Panc1 (cell line): ENCODE results near the gene ANO1.

Experiments used
- POLR2AphosphoS5 ChIP-seq: IDR thresholded peaks from 2 replicates; pipeline ENCODE4 v1.6.1; 2012; ENCODE audit warnings: mild to moderate bottlenecking, low read depth, low read length, moderate library complexity
- SIN3A ChIP-seq: IDR thresholded peaks from 2 replicates; pipeline ENCODE4 v1.6.1; 2012; ENCODE audit warnings: low read depth, mild to moderate bottlenecking, low read length, moderate library complexity, borderline replicate concordance; ENCODE audit not compliant: insufficient read depth
- TF ChIP-seq, protein P1 (sequence below): fragments of 450-650 bp; IDR thresholded peaks from 2 replicates; pipeline ENCODE4 v1.5.1; 2017; ENCODE audit warnings: mild to moderate bottlenecking
- TF ChIP-seq, protein P2 (sequence below), 2 experiments: IDR thresholded peaks; 2 replicates each; pipeline ENCODE4 v1.6.1; 2011 to 2012; ENCODE audit warnings: low read depth in 2 of 2, control low read depth in 1 of 2, low read length in 1 of 2, mild to moderate bottlenecking in 1 of 2, moderate library complexity in 1 of 2; ENCODE audit not compliant: insufficient read depth in 1 of 2

DNA sequence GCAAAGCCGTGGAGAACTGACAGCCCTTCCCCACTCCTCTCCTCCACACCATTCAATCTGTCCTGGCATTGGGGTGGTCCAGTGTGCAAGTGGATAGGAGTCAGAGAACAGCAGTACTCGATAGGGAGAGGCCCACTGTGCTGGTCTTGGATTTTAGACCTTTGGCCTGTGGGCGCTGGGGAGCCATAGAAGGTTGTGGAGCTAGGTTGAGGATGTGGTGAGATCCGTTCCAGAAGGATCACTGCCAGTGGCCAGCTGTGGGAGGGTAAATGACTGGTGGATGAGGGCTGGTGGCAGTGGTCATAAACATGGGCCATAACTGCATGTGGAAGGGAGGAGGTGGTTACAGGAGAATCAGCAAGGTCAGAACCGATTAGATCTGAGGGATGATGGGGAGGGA, 28.6 kb downstream of the ANO1 start:
- TF ChIP-seq, protein P1, sequence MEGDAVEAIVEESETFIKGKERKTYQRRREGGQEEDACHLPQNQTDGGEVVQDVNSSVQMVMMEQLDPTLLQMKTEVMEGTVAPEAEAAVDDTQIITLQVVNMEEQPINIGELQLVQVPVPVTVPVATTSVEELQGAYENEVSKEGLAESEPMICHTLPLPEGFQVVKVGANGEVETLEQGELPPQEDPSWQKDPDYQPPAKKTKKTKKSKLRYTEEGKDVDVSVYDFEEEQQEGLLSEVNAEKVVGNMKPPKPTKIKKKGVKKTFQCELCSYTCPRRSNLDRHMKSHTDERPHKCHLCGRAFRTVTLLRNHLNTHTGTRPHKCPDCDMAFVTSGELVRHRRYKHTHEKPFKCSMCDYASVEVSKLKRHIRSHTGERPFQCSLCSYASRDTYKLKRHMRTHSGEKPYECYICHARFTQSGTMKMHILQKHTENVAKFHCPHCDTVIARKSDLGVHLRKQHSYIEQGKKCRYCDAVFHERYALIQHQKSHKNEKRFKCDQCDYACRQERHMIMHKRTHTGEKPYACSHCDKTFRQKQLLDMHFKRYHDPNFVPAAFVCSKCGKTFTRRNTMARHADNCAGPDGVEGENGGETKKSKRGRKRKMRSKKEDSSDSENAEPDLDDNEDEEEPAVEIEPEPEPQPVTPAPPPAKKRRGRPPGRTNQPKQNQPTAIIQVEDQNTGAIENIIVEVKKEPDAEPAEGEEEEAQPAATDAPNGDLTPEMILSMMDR = no peak
- TF ChIP-seq POLR2AphosphoS5 (no peak), SIN3A (no peak)
- TF ChIP-seq, protein P2, sequence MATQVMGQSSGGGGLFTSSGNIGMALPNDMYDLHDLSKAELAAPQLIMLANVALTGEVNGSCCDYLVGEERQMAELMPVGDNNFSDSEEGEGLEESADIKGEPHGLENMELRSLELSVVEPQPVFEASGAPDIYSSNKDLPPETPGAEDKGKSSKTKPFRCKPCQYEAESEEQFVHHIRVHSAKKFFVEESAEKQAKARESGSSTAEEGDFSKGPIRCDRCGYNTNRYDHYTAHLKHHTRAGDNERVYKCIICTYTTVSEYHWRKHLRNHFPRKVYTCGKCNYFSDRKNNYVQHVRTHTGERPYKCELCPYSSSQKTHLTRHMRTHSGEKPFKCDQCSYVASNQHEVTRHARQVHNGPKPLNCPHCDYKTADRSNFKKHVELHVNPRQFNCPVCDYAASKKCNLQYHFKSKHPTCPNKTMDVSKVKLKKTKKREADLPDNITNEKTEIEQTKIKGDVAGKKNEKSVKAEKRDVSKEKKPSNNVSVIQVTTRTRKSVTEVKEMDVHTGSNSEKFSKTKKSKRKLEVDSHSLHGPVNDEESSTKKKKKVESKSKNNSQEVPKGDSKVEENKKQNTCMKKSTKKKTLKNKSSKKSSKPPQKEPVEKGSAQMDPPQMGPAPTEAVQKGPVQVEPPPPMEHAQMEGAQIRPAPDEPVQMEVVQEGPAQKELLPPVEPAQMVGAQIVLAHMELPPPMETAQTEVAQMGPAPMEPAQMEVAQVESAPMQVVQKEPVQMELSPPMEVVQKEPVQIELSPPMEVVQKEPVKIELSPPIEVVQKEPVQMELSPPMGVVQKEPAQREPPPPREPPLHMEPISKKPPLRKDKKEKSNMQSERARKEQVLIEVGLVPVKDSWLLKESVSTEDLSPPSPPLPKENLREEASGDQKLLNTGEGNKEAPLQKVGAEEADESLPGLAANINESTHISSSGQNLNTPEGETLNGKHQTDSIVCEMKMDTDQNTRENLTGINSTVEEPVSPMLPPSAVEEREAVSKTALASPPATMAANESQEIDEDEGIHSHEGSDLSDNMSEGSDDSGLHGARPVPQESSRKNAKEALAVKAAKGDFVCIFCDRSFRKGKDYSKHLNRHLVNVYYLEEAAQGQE (IDR thresholded peaks at IDR 0.05; ENCODE audit: insufficient read depth in 1 of 2, low read depth in 2 of 2, low read length in 1 of 2) = no peak
